SKM-1 treated with dmso at 0.1 percent for 144 hours (cell line): ENCODE data around the gene GARIN1A.
"Not testable (repeated sequence)": the region's sequence is repeated elsewhere in the genome, so short reads cannot be mapped to it uniquely, and the experiment has no call there.

Source experiments
- DNase-seq: peaks from one replicate; lab custom pipeline; 2025; ENCODE audit not compliant: unreplicated experiment; lab: John Stamatoyannopoulos, UW

The GARIN1A gene

GRCh38 chr7:128671992-128672391 lies at the start of gene GARIN1A:
Gene GARIN1A (plus strand): TSS chr7:128672292. CDS start chr7:128672398, 106 bp downstream.
- no peak for DNase-seq

GRCh38 chr7:128627124-128627523 lies 45.0 kb upstream of the GARIN1A start:
- not testable (repeated sequence) for DNase-seq

- not testable (repeated sequence) for DNase-seq
These were observed 38.2 kb upstream of the GARIN1A start for GRCh38 chr7:128633915-128634314.

GRCh38 chr7:128645206-128645605 lies 26.9 kb upstream of the GARIN1A start:
- not testable (repeated sequence) for DNase-seq

- DNase-seq = not testable (repeated sequence)
These were observed 26.2 kb upstream of the GARIN1A start for GRCh38 chr7:128645844-128646243.

- not testable (repeated sequence) for DNase-seq
These were observed 25.2 kb upstream of the GARIN1A start for GRCh38 chr7:128646877-128647276.

- not testable (repeated sequence) for DNase-seq
These were observed 21.0 kb upstream of the GARIN1A start for GRCh38 chr7:128651096-128651495.

- not testable (repeated sequence) for DNase-seq
These were observed 19.5 kb upstream of the GARIN1A start for GRCh38 chr7:128652606-128653005.

GRCh38 chr7:128653197-128653596 lies 18.9 kb upstream of the GARIN1A start:
- DNase-seq = not testable (repeated sequence)

GRCh38 chr7:128654080-128654479 lies 18.0 kb upstream of the GARIN1A start:
- not testable (repeated sequence) for DNase-seq

- DNase-seq = not testable (repeated sequence)
These were observed 17.6 kb upstream of the GARIN1A start for GRCh38 chr7:128654501-128654900.

GRCh38 chr7:128658428-128658827 lies 13.7 kb upstream of the GARIN1A start:
- not testable (repeated sequence) for DNase-seq

GRCh38 chr7:128660596-128660995 lies 11.5 kb upstream of the GARIN1A start:
- no peak for DNase-seq

GRCh38 chr7:128661446-128661845 lies 10.6 kb upstream of the GARIN1A start:
- DNase-seq = no peak

- DNase-seq = no peak
These were observed 10.0 kb upstream of the GARIN1A start for GRCh38 chr7:128662091-128662490.

GRCh38 chr7:128663223-128663622 lies 8.9 kb upstream of the GARIN1A start:
- DNase-seq = not testable (repeated sequence)

GRCh38 chr7:128665057-128665456 lies 7.0 kb upstream of the GARIN1A start:
- DNase-seq = no peak

GRCh38 chr7:128666200-128666599 lies 5.9 kb upstream of the GARIN1A start:
- DNase-seq = no peak

- DNase-seq = peak; percentile 17
These were observed 930 bp downstream of the GARIN1A start for GRCh38 chr7:128672927-128673517.

GRCh38 chr7:128673571-128673970 lies 1.5 kb downstream of the GARIN1A start:
- DNase-seq = no peak

GRCh38 chr7:128676665-128677064 lies 4.6 kb downstream of the GARIN1A start:
- no peak for DNase-seq

GRCh38 chr7:128679920-128680319 lies 7.8 kb downstream of the GARIN1A start:
- DNase-seq = no peak
